OCI-LY1 (cell line): ENCODE results near the gene MOV10.

Experiments
- H2AFZ ChIP-seq: fragments of 200-600 bp; sonication (generic), shearing (Covaris generic); 2 replicates; pipeline ENCODE4 v1.6.0; 2014; ENCODE audit warnings: antibody characterized with exemption, mild to moderate bottlenecking, low read length
- H3F3A ChIP-seq: fragments of 200-600 bp; sonication (generic), shearing (Covaris generic); 2 replicates; pipeline ENCODE4 v1.6.0; 2014; ENCODE audit warnings: mild to moderate bottlenecking, antibody characterized with exemption, low read length, moderate library complexity; ENCODE audit not compliant: insufficient read depth
- H3K27ac ChIP-seq: fragments of 200-600 bp; sonication (generic); 2 replicates; pipeline ENCODE4 v1.5.1; 2014; ENCODE audit warnings: low read length, mixed run types, mild to moderate bottlenecking, low read depth; ENCODE audit not compliant: poor library complexity, severe bottlenecking
- H3K27me3 ChIP-seq: fragments of 200-600 bp; sonication (generic); 2 replicates; pipeline ENCODE4 v1.6.0; 2014; ENCODE audit warnings: antibody characterized with exemption, mild to moderate bottlenecking, low read length, moderate library complexity; ENCODE audit not compliant: insufficient read depth
- H3K36me3 ChIP-seq: fragments of 200-600 bp; sonication (generic); 2 replicates; pipeline ENCODE4 v1.6.1; 2014; ENCODE audit warnings: mild to moderate bottlenecking, antibody characterized with exemption, low read length, moderate library complexity, mixed read lengths; ENCODE audit not compliant: insufficient read depth
- H3K4me1 ChIP-seq: fragments of 200-600 bp; sonication (generic); 2 replicates; pipeline ENCODE4 v1.5.1; 2014; ENCODE audit warnings: mild to moderate bottlenecking, low read length, moderate library complexity; ENCODE audit not compliant: insufficient read depth, severe bottlenecking
- H3K4me2 ChIP-seq: fragments of 200-600 bp; sonication (generic), shearing (Covaris generic); 2 replicates; pipeline ENCODE4 v1.6.1; 2014; ENCODE audit warnings: low read length
- H3K4me3 ChIP-seq: fragments of 200-600 bp; sonication (generic); 2 replicates; pipeline ENCODE4 v1.5.1; 2014; ENCODE audit warnings: low read length, low read depth, mild to moderate bottlenecking, mixed read lengths; ENCODE audit not compliant: poor library complexity, severe bottlenecking
- H3K79me2 ChIP-seq: fragments of 200-600 bp; shearing (Covaris generic); 2 replicates; pipeline ENCODE4 v1.6.1; 2016; ENCODE audit warnings: mixed run types, low read length, mixed read lengths; ENCODE audit not compliant: insufficient read depth
- H3K9ac ChIP-seq: fragments of 200-600 bp; sonication (generic), shearing (Covaris generic); 2 replicates; pipeline ENCODE4 v1.6.1; 2014; ENCODE audit warnings: mild to moderate bottlenecking, low read length, mixed read lengths
- H3K9me2 ChIP-seq: fragments of 200-600 bp; sonication (generic), shearing (Covaris generic); 2 replicates; pipeline ENCODE4 v1.6.1; 2014; ENCODE audit warnings: low read depth, mild to moderate bottlenecking, low read length, mixed read lengths
- H3K9me3 ChIP-seq: fragments of 200-600 bp; shearing (Covaris generic); 2 replicates; pipeline ENCODE4 v1.6.1; 2014; ENCODE audit warnings: low read length, mixed read lengths
- H4K20me1 ChIP-seq: fragments of 200-600 bp; sonication (generic), shearing (Covaris generic); 2 replicates; pipeline ENCODE4 v1.6.0; 2016; ENCODE audit warnings: mild to moderate bottlenecking, low read length; ENCODE audit not compliant: insufficient read depth
- EZH2 ChIP-seq: fragments of 200-600 bp; sonication (generic), shearing (Covaris generic); IDR thresholded peaks from 2 replicates; pipeline ENCODE4 v1.8.0; 2017; ENCODE audit warnings: borderline replicate concordance, mixed run types, mild to moderate bottlenecking, antibody characterized with exemption, low read length, moderate library complexity, mixed read lengths
- TF ChIP-seq, protein P1 (sequence below): fragments of 200-600 bp; sonication (generic), shearing (Covaris generic); IDR thresholded peaks from 2 replicates; pipeline ENCODE4 v1.5.1; 2017; ENCODE audit warnings: mild to moderate bottlenecking, antibody characterized with exemption, low read length, moderate library complexity, mixed read lengths

The MOV10 gene

DNA sequence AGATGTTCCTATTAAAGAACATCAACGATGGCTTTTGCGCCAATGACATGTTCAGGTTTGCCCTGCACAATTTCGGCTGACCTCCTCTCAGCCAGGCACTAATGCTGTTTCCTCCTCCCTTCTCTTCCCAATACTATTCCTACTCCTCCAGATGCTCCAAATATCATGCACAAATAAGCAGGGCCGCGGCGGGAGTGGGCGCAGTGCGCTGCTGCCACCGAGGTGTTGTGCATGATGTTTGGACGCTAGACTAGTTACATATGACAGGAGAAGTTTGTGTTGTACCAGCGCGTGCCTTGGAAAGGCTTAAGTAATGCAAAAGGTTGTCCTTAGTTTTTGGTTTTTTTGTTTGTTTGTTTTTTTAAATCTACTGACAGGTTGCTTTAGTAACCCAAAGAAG, 73.9 kb downstream of the MOV10 start:
- H3K9ac ChIP-seq: no peak overlapping the region
- TF ChIP-seq, protein P1, sequence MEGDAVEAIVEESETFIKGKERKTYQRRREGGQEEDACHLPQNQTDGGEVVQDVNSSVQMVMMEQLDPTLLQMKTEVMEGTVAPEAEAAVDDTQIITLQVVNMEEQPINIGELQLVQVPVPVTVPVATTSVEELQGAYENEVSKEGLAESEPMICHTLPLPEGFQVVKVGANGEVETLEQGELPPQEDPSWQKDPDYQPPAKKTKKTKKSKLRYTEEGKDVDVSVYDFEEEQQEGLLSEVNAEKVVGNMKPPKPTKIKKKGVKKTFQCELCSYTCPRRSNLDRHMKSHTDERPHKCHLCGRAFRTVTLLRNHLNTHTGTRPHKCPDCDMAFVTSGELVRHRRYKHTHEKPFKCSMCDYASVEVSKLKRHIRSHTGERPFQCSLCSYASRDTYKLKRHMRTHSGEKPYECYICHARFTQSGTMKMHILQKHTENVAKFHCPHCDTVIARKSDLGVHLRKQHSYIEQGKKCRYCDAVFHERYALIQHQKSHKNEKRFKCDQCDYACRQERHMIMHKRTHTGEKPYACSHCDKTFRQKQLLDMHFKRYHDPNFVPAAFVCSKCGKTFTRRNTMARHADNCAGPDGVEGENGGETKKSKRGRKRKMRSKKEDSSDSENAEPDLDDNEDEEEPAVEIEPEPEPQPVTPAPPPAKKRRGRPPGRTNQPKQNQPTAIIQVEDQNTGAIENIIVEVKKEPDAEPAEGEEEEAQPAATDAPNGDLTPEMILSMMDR: no peak
- TF ChIP-seq EZH2: no peak
- no peaks in the 10 kb centered on the region for H4K20me1 ChIP-seq
- H3K4me1 ChIP-seq: no peaks in the 10 kb centered on the region
- no peaks in the 10 kb centered on the region for H3K9me2 ChIP-seq
- no peaks in the 10 kb centered on the region for H3K27me3 ChIP-seq
- no peaks in the 10 kb centered on the region for H3K36me3 ChIP-seq
- no peaks in the 10 kb centered on the region for H3K9me3 ChIP-seq
- H3K79me2 ChIP-seq: no peaks in the 10 kb centered on the region
- H3K27ac ChIP-seq: no peak overlapping the region
- no peak overlapping the region for H3K4me2 ChIP-seq
- H3K4me3 ChIP-seq: no peak overlapping the region
- H2AFZ ChIP-seq: no peak overlapping the region
- no peaks in the 10 kb centered on the region for H3F3A ChIP-seq
